H9 (cell line): ENCODE data around the gene SDF2L1. TPM values are rescaled to one million over a fixed set of nuclear protein-coding genes. Genes with fewer than 3 reads are reported as not detected.

Experiments used
- DNase-seq: peaks from one replicate; pipeline ENCODE4 v3.0.0-alpha.2; 2017
- H2AFZ ChIP-seq: one replicate; pipeline ENCODE4 v1.6.1; 2013; ENCODE audit warnings: mild to moderate bottlenecking, low read length, control low read depth, moderate library complexity
- H2AK5ac ChIP-seq: 2 replicates; pipeline ENCODE4 v1.6.1; 2013; ENCODE audit warnings: low read length, control low read depth, mixed read lengths; ENCODE audit not compliant: insufficient read length
- H2BK120ac ChIP-seq: one replicate; pipeline ENCODE4 v1.6.1; 2013; ENCODE audit warnings: low read depth, mild to moderate bottlenecking, low read length, control low read depth, inconsistent platforms; ENCODE audit not compliant: poor library complexity, severe bottlenecking
- H2BK12ac ChIP-seq: 2 replicates; pipeline ENCODE4 v1.6.1; 2013; ENCODE audit warnings: low read length, control low read depth, mixed read lengths, low read depth; ENCODE audit not compliant: insufficient read length
- H2BK15ac ChIP-seq: 2 replicates; pipeline ENCODE4 v1.6.1; 2013; ENCODE audit warnings: low read depth, low read length, control low read depth
- H2BK20ac ChIP-seq: one replicate; pipeline ENCODE4 v1.6.1; 2013; ENCODE audit warnings: low read depth, mild to moderate bottlenecking, low read length, control low read depth, inconsistent platforms; ENCODE audit not compliant: poor library complexity, severe bottlenecking
- H2BK5ac ChIP-seq: 2 replicates; pipeline ENCODE4 v1.6.1; 2013; ENCODE audit warnings: low read length, control low read depth, mixed read lengths; ENCODE audit not compliant: insufficient read length
- H3K14ac ChIP-seq: 2 replicates; pipeline ENCODE4 v1.6.1; 2013; ENCODE audit warnings: low read length, control low read depth; ENCODE audit not compliant: insufficient read depth
- H3K18ac ChIP-seq: 2 replicates; pipeline ENCODE4 v1.6.1; 2013; ENCODE audit warnings: low read depth, mild to moderate bottlenecking, mixed read lengths, low read length, control low read depth; ENCODE audit not compliant: insufficient read length
- H3K23ac ChIP-seq: 2 replicates; pipeline ENCODE4 v1.6.1; 2013; ENCODE audit warnings: low read length, control low read depth, mixed read lengths, low read depth; ENCODE audit not compliant: insufficient read length
- H3K23me2 ChIP-seq: 2 replicates; pipeline ENCODE4 v1.6.1; 2013; ENCODE audit warnings: low read depth, mild to moderate bottlenecking, mixed read lengths, low read length, control low read depth; ENCODE audit not compliant: insufficient read length, poor library complexity, severe bottlenecking
- H3K27ac ChIP-seq: 2 replicates; pipeline ENCODE4 v1.5.1; 2013; ENCODE audit warnings: low read length, control low read depth, mixed read lengths, low read depth; ENCODE audit not compliant: insufficient read length
- H3K27me3 ChIP-seq: 2 replicates; pipeline ENCODE4 v1.6.1; 2013; ENCODE audit warnings: low read length, control low read depth, inconsistent platforms; ENCODE audit not compliant: insufficient read depth
- H3K4ac ChIP-seq: 2 replicates; pipeline ENCODE4 v1.6.1; 2013; ENCODE audit warnings: low read depth, mild to moderate bottlenecking, control low read depth, inconsistent platforms, low read length, moderate library complexity
- H3K4me1 ChIP-seq: 2 replicates; pipeline ENCODE4 v1.6.1; 2013; ENCODE audit warnings: low read length, control low read depth, inconsistent platforms; ENCODE audit not compliant: insufficient read depth
- H3K4me2 ChIP-seq: 2 replicates; pipeline ENCODE4 v1.6.1; 2013; ENCODE audit warnings: low read length, control low read depth, mixed read lengths; ENCODE audit not compliant: insufficient read length, insufficient read depth
- H3K56ac ChIP-seq: 2 replicates; pipeline ENCODE4 v1.6.1; 2013; ENCODE audit warnings: low read depth, mild to moderate bottlenecking, mixed read lengths, low read length, control low read depth; ENCODE audit not compliant: insufficient read length
- H3K79me1 ChIP-seq: 2 replicates; pipeline ENCODE4 v1.6.1; 2013; ENCODE audit warnings: low read depth, mild to moderate bottlenecking, moderate library complexity, low read length, control low read depth, inconsistent platforms; ENCODE audit not compliant: insufficient read depth, poor library complexity, severe bottlenecking
- H3K79me2 ChIP-seq: 2 replicates; pipeline ENCODE4 v1.6.1; 2013; ENCODE audit warnings: low read length, control low read depth, inconsistent platforms; ENCODE audit not compliant: insufficient read depth
- H3K9ac ChIP-seq: 2 replicates; pipeline ENCODE4 v1.6.1; 2013; ENCODE audit warnings: low read length, control low read depth, mixed read lengths; ENCODE audit not compliant: insufficient read length; ENCODE audit errors: extremely low read depth
- H3K9me3 ChIP-seq: one replicate; pipeline ENCODE4 v1.6.1; 2013; ENCODE audit warnings: low read depth, low read length, inconsistent platforms; ENCODE audit not compliant: control insufficient read depth
- H3T11ph ChIP-seq: one replicate; pipeline ENCODE4 v1.6.1; 2013; ENCODE audit warnings: mild to moderate bottlenecking, low read length, control low read depth, inconsistent platforms
- H4K20me1 ChIP-seq: one replicate; pipeline ENCODE4 v1.6.1; 2013; ENCODE audit not compliant: control insufficient read depth, insufficient read length, insufficient read depth
- H4K5ac ChIP-seq: 2 replicates; pipeline ENCODE4 v1.6.1; 2013; ENCODE audit warnings: low read depth, mild to moderate bottlenecking, mixed read lengths, low read length, control low read depth; ENCODE audit not compliant: insufficient read length
- H4K8ac ChIP-seq: replicated peaks from 2 replicates; pipeline ENCODE4 v1.6.1; 2013; ENCODE audit warnings: low read length, control low read depth, mixed read lengths, low read depth; ENCODE audit not compliant: insufficient read length
- H4K91ac ChIP-seq: 2 replicates; pipeline ENCODE4 v1.6.1; 2013; ENCODE audit warnings: low read depth, mild to moderate bottlenecking, moderate library complexity, mixed read lengths, low read length, control low read depth; ENCODE audit not compliant: insufficient read length
- H3K27ac Mint-ChIP-seq, 3 experiments: 2 replicates in 2 of 3; 3 replicates in 1 of 3; pipeline ENCODE4 v1.8.0; 2020 to 2021; ENCODE audit warnings: mixed read lengths in 3 of 3, mild to moderate bottlenecking in 1 of 3, moderate library complexity in 1 of 3
- H3K27me3 Mint-ChIP-seq: 2 replicates; pipeline ENCODE4 v1.8.0; 2021; ENCODE audit warnings: low read depth, mild to moderate bottlenecking, moderate library complexity, mixed read lengths
- H3K36me3 Mint-ChIP-seq, 3 experiments: 2 replicates in 2 of 3; 3 replicates in 1 of 3; pipeline ENCODE4 v1.8.0; 2020 to 2021; ENCODE audit warnings: low read depth in 3 of 3, mixed read lengths in 3 of 3; ENCODE audit not compliant: insufficient read depth in 1 of 3
- H3K4me1 Mint-ChIP-seq, 2 experiments: 2 replicates each; pipeline ENCODE4 v1.8.0; 2020; ENCODE audit warnings: mixed read lengths in 2 of 2
- H3K4me3 Mint-ChIP-seq, 2 experiments: 2 replicates in 1 of 2; 3 replicates in 1 of 2; pipeline ENCODE4 v1.8.0; 2020 to 2021; ENCODE audit warnings: mild to moderate bottlenecking in 2 of 2, mixed read lengths in 2 of 2, moderate library complexity in 1 of 2
- H3K9me3 Mint-ChIP-seq, 2 experiments: 2 replicates in 1 of 2; 3 replicates in 1 of 2; pipeline ENCODE4 v1.8.0; 2020; ENCODE audit warnings: mild to moderate bottlenecking in 2 of 2, mixed read lengths in 2 of 2, moderate library complexity in 1 of 2
- WGBS: extraction: QIAGEN DNeasy Blood & Tissue Kit; methylation state at CpG from one replicate; pipeline ENCODE4 v1.1.7; 2013; ENCODE audit warnings: missing lambda C conversion rate, low lambda C conversion rate, mixed read lengths; ENCODE audit not compliant: insufficient read length; ENCODE audit errors: extremely low coverage; 5-methylcytosine and 5-hydroxymethylcytosine counted together
- total RNA-seq: library from RNA; stranded (reverse); gene quantifications from 2 replicates; pipeline ENCODE4 v1.2.1, GENCODE V29; 2021
- TF ChIP-seq, protein P1 (sequence below): fragments of 200-600 bp; sonication (generic); conservative IDR thresholded peaks from 3 replicates; pipeline ENCODE4 v1.8.0; 2021; ENCODE audit warnings: antibody characterized with exemption, mild to moderate bottlenecking

SDF2L1 gene
- total RNA-seq, 1 experiment from 2014 or later = 36.0 TPM

GRCh38 chr22:21602579-21602978, 39.5 kb upstream of the SDF2L1 start:
- no peak overlapping the region for H3K9ac ChIP-seq
- no peak overlapping the region for H4K5ac ChIP-seq
- no peak overlapping the region for H2AFZ ChIP-seq
- no peaks in the 10 kb centered on the region for H3K4me1 ChIP-seq
- no peak overlapping the region for H3K4me3 Mint-ChIP-seq
- H3K56ac ChIP-seq = no peak overlapping the region
- H3K4ac ChIP-seq = no peak overlapping the region
- no peak overlapping the region for H2BK20ac ChIP-seq
- H3K79me2 ChIP-seq = peaks cover 18% of the 10 kb centered on the region; the same call in 1 of the 2 replicates
- no peak overlapping the region for H2BK120ac ChIP-seq
- peaks cover 3 to 8% of the 10 kb centered on the region in 2 experiments for H3K4me1 Mint-ChIP-seq
- H3K9me3 ChIP-seq = no peaks in the 10 kb centered on the region
- H2BK5ac ChIP-seq = no peak overlapping the region
- TF ChIP-seq, protein P1, sequence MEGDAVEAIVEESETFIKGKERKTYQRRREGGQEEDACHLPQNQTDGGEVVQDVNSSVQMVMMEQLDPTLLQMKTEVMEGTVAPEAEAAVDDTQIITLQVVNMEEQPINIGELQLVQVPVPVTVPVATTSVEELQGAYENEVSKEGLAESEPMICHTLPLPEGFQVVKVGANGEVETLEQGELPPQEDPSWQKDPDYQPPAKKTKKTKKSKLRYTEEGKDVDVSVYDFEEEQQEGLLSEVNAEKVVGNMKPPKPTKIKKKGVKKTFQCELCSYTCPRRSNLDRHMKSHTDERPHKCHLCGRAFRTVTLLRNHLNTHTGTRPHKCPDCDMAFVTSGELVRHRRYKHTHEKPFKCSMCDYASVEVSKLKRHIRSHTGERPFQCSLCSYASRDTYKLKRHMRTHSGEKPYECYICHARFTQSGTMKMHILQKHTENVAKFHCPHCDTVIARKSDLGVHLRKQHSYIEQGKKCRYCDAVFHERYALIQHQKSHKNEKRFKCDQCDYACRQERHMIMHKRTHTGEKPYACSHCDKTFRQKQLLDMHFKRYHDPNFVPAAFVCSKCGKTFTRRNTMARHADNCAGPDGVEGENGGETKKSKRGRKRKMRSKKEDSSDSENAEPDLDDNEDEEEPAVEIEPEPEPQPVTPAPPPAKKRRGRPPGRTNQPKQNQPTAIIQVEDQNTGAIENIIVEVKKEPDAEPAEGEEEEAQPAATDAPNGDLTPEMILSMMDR = no peak
- H2BK15ac ChIP-seq = no peak overlapping the region
- peaks cover 3% of the 10 kb centered on the region for H3K23me2 ChIP-seq
- H3K27me3 Mint-ChIP-seq = no peaks in the 10 kb centered on the region
- H3K9me3 Mint-ChIP-seq = no peaks in the 10 kb centered on the region
- H4K8ac ChIP-seq = no peak overlapping the region
- no peak overlapping the region for H3K27ac ChIP-seq
- no peak overlapping the region for H3K23ac ChIP-seq
- no CpG with 5 or more reads among the region's 6 CpGs for WGBS
- H4K20me1 ChIP-seq = peaks cover 2% of the 10 kb centered on the region
- H2AK5ac ChIP-seq = no peak overlapping the region
- H3K4me2 ChIP-seq = no peak overlapping the region
- no peak overlapping the region for H3K18ac ChIP-seq
- H3K36me3 Mint-ChIP-seq = peaks cover 2 to 19% (median 16%) of the 10 kb centered on the region in 3 experiments; a peak in 6 of 7 replicates
- no peaks in the 10 kb centered on the region for H3K27me3 ChIP-seq
- peak overlapping the region in 2 of 3 experiments; percentile 7 to 57; a peak in 2 of 7 replicates for H3K27ac Mint-ChIP-seq
- H3T11ph ChIP-seq = no peak overlapping the region
- no peak overlapping the region for H2BK12ac ChIP-seq
- peaks cover 9% of the 10 kb centered on the region for H3K79me1 ChIP-seq
- no peak overlapping the region for H4K91ac ChIP-seq
- H3K14ac ChIP-seq = no peak overlapping the region
- DNase-seq = no peak
